CD4-positive, alpha-beta T cell treated with Interleukin-1 beta for 1 hour (primary cell): ENCODE measurements around the gene TTC16.

Experiments
- DNase-seq, 2 donors: peaks; one replicate each; pipeline ENCODE4 v3.0.0-alpha.2; 2020 to 2022

TTC16 gene

DNA sequence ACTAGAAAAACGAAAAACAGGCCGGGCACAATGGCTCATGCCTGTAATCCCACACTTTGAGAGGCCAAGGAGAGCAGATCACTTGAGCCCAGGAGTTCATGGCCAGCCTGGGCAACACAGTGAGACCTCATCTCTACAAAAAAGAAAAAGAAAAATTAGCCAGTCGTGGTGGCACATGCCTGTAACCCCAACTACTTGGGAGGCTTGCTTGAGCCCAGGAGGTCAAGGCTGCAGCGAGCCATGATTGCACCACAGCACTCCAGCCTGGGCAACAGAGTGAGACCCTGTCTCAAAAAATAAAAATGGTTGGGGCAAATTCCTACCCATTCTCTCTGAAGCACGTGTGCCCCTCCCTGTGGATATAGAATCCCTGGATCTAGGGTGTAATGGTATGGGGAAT, 17.5 kb upstream of the TTC16 start:
- no peak for DNase-seq

- DNase-seq, result peak; percentile 92 to 93
These were observed 16.8 kb upstream of the TTC16 start for GRCh38 chr9:127698985-127699670.

DNA sequence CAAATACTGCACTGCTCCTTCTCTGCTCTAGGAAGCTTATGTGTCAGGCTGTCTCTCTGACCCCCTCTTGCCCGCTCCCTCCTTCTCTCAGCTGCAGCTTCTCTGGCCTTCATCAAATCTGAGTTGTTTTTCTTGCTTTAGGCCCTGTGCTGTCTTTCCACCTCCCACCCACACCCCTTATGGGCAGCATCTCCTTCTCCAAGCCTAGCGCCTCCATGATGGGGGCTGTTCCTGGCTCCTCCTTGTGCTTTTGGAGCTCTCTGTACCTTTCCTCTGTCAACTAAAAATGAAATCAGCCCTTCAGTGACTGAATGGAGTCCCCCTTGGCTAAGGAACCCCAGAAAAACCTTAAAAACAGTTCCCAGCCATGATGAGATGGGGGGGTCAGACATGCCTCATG, 15.7 kb upstream of the TTC16 start:
- no peak for DNase-seq

GRCh38 chr9:127700594-127701255, 15.2 kb upstream of the TTC16 start:
- DNase-seq, result no peak

DNA sequence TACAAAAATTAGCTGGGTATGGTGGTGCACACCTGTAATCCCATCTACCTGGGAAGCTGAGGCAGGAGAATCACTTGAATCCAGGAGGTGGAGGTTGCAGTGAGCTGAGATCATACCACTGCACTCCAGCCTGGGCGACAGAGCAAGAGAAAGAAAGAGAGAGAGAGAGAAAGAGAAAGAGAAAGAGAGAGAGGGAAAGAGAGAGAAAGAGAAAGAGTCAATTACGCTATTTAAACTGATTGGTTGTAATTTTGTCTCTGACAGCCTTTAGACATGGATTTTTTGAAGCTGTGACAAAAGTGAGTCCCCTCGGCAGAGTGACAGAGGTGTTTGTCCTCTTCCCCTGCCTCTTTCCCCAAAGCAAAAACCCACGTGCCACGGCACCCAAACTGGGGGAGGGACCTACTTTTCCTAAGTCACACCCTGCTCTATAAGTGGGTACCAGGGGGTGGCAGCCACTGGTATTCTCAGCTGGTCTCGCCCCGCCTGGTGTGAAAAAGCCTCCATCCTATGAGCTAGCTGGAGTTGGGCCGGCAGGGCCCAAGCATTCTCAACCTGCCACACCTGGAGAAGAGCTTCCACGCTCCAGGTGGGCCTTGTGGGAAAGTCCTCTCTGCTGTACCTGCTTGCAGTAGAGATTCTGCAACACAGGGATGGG, 12.5 kb upstream of the TTC16 start:
- DNase-seq, result no peak

GRCh38 chr9:127705577-127706379, 10.1 kb upstream of the TTC16 start:
- no peak for DNase-seq

GRCh38 chr9:127706836-127707241, 9.0 kb upstream of the TTC16 start, which contains the start of gene CFAP157:
Gene CFAP157 (plus strand): TSS chr9:127706988. CDS start chr9:127707032, 44 bp downstream.
- no peak for DNase-seq

DNA sequence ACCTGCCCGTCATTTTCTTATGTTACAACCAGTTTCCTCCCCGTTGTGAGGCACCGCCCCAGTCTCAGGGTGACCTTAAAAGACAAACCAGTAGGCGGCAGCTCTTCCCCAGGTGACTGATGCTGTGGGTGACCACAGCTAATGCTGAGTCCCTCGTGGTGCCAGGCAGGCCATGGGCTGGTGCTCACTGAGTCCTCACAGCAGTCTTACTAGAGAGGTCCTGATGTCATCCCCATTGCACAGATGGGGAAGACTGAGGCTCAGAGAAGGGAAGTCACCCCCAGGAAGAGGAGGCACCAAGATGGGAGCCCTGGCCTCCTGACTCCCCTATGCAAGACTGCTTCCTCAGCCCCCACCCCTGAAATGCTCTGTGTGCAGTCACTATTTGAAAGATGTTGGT, 8.1 kb upstream of the TTC16 start:
- peak; percentile 46 to 72 for DNase-seq

DNA sequence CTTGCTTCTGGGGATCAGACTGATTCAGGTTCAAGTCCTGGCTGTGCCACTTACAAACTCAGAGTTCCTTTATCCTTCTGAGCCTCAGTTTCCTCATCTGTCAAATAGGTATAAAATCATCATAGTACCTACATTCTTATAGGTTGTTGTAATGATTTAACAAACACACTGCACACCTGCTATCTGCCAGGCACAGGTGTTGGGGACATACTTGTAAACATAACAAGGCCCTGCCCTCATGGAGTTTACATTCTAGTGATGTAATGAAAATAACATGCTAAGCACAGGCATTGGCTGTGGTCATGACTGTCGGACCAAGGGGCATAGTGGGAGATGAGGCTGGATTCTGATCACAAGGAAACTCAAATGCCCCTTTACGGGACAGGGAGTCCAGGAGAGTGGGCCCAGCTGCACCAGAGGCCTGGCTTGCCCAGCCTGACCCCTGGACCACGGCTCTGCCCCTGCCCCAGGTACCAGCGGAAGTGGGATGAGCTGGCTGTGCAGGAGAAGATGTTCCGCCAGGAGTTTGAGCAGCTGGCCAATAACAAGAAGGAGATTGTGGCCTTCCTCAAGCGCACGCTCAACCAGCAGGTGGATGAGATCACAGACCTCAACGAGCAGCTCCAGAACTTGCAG, 6.8 kb upstream of the TTC16 start:
- DNase-seq, result no peak

GRCh38 chr9:127710204-127710783, 5.6 kb upstream of the TTC16 start:
- DNase-seq, result no peak

DNA sequence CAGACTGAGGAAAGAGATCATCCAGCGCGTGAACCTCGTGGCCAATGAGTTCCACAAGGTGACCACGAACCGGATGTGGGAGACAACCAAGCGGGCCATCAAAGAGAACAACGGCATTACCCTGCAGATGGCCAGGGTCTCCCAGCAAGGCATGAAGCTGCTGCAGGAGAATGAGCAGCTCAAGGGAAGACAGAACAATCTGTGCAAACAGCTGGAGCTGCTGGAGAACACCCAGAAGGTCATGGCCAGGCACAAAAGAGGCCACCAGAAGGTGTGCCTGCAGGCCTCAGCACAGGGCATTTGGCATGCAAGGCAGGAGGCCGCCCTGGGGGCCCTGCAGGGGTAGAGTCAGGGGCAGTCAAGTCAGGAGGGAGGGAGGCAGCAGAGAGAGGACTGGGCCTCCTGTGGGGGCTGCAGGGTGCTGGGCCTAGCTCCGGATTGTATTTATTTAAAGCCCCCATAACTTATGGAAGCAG, 4.6 kb upstream of the TTC16 start:
- peak in 1 of 2 donors; percentile 20 for DNase-seq

DNA sequence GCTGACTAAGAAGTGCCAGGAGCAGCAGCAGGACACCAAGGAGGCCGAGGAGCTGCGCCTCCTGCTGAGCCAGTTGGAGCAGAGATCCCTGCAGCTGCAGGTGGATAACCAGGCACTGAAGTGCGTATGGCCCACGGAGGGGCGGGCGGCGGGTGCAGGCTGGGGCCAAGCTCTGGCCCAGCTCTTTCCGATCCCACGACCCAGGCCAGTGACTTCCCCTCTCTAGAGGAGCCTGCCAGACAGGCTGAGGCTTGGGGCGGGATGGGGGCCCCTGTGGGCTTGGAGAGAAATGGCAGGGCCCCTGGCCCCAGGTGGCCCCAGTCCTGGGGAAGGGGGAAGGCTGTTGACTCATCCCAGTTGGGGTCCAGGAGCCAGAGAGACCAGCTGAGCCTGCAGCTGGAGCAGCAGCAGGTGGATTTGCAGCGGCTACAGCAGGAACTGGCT, 4.0 kb upstream of the TTC16 start:
- DNase-seq, result no peak

- no peak for DNase-seq
These were observed 3.5 kb upstream of the TTC16 start for GRCh38 chr9:127712371-127712770.

- no peak for DNase-seq
These were observed 3.0 kb upstream of the TTC16 start for GRCh38 chr9:127712867-127713266.

- no peak for DNase-seq
These were observed 1.7 kb upstream of the TTC16 start for GRCh38 chr9:127714020-127714750.

- peak in 1 of 2 donors; percentile 13 for DNase-seq
These were observed 869 bp upstream of the TTC16 start for GRCh38 chr9:127714951-127715469.

- DNase-seq, result no peak
These were observed 533 bp downstream of the TTC16 start for GRCh38 chr9:127716412-127716811.

GRCh38 chr9:127717766-127718165, 1.9 kb downstream of the TTC16 start:
- no peak for DNase-seq

- DNase-seq, result peak in 1 of 2 donors; percentile 42
These were observed 4.4 kb downstream of the TTC16 start for GRCh38 chr9:127720031-127720864.

DNA sequence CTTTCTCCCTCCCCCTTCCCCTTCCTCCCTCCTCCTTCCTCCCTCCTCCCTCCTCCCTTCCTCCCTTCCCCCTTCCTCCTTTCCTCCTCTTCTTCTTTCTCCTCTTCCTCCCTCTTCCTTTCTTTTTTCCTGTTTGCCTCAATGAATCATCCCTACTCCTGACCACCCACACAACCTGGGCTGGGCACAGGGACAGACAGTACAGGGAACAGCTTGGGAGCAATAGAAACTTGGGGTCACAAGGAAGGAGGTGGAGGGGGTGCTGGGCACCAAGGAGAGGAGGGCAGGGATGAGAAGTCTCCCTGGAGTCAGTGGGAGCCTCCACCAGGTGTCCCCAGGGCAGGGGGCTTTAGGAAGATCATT, 5.0 kb downstream of the TTC16 start:
- no peak for DNase-seq
